ENCODE results near the gene LMO4.

DNA sequence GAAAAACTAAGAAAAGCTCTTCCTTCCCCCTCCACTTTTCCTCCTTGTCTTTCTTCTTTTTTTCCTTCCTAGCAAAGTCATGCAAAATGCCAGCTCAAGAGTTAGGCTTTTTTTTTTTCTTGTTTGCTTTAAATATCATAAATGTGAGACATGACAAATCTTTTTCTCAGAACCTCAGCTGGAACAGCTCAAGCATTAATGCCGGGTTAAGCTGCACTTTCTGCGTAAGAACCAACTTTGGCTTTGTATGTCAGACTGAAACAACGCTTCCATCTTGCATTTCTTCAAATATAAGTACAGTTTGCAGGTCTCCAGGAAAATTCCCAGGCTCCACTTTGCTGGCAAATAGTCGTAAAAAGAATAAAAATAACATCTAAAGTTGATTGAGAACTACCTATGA, 20.7 kb upstream of the LMO4 start:
- no peak for TF ChIP-seq CTCF (IDR thresholded peaks at IDR 0.05)
- TF ChIP-seq POLR2A (IDR thresholded peaks at IDR 0.05) = no peak
- no peak for TF ChIP-seq POLR2AphosphoS5 (IDR thresholded peaks at IDR 0.05)
